Fibroblast of skin of scalp (primary cell): ENCODE data around the gene ALDH7A1.
"Not testable (repeated sequence)": the region's sequence is repeated elsewhere in the genome, so short reads cannot be mapped to it uniquely, and the experiment has no call there.

ENCODE experiments used
- DNase-seq: peaks from one replicate; pipeline ENCODE4 v3.0.0-alpha.2; 2013

The ALDH7A1 gene

DNA sequence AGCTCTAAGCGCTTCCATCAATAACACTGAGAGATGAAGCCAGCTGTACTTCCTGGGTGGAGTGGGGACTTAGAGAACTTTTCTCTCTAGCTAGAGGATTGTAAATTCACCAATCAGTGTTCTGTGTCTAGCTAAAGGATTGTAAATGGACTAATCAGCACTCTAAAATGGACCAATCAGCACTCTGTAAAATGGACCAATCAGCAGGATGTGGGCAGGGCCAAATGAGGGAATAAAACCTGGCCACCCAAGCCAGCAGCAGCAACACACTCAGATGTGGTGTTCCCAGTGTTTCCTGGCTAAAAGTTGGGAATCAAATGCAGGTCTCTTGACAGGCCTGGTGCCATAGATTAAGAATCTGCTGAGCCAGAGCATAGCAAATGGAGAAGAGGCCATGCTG lies 60.5 kb downstream of the ALDH7A1 start:
- DNase-seq: no peak

DNA sequence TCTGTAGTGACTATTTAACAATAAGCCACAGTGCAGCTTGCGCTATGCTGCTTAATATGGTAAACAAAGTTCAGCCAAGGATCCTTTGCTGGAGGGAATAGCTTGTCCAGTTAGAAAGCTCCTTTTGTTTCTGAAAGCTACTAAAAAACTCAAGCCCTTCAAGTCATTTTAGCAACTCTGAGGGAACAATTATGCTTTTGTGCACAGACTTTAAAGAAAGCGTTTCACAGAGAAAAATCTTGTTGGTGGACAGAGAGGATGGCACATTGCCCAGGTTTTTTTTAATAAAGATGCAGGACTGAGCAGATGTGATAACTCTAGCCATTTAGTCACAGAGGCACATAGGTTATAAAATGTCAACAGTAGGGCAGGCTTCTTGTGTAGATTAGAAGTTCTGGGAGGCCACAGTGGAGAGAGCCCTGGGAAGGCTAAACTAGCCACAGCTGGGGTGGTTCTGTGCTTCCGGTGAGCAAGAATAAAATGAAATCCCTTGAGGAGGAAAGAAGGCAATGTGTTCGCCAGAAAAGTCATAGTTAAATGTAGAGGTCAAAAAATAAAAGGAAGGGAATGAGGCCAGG lies 63.4 kb downstream of the ALDH7A1 start:
- DNase-seq: peak; percentile 42

GRCh38 chr5:126527892-126528291 lies 67.1 kb downstream of the ALDH7A1 start:
- peak; percentile 67 for DNase-seq

GRCh38 chr5:126527158-126527557 lies 67.9 kb downstream of the ALDH7A1 start:
- DNase-seq: no peak

- DNase-seq: no peak
These were observed 68.5 kb downstream of the ALDH7A1 start for GRCh38 chr5:126526493-126526892.

GRCh38 chr5:126525630-126526245 lies 69.3 kb downstream of the ALDH7A1 start:
- peak; percentile 19 for DNase-seq

DNA sequence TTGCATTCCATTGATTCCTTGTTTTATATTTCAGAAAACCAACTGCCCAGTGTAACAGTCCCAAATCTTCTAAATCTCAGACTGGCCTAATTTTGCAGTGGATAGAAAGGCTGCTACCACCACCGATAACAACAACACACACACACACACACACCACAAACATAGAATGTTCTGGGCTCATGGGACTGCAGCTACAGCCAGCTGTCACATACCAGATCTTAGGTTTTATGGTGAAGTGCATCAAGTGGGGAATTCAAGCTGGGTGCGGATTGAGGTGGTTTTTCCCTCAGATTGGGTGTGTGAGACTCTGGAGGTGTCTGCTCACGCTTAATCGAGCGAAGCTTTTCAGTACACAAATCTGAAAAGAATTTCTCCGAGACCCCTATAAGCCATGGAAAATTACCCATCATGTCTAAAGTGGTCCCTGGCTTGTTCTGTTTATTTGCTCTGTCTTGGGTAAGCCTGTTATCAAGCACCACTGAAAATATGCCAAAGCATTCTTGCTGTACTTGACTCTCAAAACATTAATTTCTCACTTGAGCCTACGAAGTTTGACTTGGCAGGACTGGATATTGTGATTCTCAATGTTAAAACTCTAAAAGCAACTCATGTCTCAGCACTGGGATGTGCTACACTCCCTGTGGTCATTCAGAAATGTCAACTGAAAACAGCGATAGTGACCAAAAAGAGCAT lies 71.1 kb downstream of the ALDH7A1 start:
- DNase-seq: peak; percentile 5

DNA sequence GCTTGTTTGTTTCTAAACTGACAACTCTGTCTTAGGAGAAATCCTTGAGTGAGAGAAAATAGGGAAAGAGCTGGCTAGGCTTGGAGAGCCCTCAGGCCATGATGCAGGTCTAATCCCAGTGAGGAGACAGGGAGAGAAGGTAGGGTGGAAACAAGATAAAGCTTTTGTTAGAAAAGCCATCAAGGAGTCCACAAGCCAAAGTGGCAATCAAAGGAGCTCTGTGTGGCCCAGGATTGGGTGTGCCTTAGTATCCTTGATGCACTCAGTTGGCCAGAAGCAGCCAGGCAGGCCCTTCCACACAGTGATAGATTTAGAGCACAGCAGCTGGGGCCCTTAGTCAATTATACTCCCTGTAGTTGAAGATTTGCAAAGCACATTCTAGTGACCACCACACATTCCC lies 73.9 kb downstream of the ALDH7A1 start:
- DNase-seq: no peak

DNA sequence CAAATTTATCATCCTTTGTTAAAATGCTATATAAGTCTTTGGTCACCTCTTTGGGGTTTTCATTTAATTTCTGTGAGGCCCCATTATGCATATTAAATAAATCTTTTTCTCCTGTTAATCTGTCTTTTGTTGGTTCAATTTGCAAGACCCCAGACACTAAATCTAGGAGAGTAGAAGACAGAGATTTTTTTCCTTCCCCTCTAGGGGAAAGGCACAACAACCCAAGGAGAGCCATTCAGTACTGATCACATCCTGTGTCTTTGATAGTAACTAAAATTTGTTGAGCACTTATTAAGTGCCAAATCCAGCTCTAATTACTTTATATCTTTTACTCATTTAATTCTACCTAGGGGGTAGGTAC lies 74.4 kb downstream of the ALDH7A1 start:
- DNase-seq: no peak

DNA sequence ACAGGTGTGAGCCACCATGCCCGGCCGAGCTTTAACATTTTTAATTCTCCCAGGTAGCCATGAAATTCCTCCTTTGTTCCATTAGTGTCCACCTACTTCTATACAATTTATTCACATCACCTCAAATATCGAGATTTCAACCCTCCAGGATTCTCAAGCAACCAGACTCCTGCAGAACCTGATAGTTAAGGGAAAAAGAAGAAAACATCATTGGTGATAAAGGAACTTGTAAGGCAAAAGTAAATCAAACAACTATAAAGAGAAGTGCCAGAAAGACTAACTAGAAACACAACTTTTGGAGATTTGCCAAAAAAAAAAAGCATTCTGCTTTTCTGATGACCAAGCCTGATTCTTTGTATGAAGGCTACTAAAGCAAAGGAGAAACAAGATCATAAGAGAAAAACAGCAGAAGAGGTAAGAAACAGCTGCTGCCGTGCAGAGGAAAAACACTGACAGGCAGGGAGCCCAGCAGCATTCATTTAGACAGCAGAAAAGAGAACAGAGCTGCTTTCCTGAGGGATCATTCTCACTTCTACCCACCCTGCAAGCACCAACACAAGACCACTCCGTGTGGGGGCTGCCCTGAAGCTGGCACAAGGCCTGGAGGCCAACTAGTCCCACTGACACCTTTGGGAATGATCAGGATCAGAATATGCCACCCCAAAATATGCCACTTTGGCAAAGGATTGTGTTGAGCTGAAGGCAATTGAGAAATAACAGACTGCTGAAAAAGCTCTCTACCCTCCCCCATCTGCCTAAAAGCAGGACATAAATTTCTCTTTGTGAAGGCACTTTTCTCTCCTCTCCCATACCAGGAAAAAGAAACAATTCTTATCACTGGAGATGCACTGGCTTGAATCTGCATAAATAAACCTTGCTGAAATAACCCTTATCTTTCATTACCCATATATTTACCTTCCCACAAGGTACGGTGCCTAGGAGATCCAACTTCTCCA lies 75.1 kb downstream of the ALDH7A1 start:
- DNase-seq: peak; percentile 9

GRCh38 chr5:126519223-126519622 lies 75.8 kb downstream of the ALDH7A1 start:
- not testable (repeated sequence) for DNase-seq

DNA sequence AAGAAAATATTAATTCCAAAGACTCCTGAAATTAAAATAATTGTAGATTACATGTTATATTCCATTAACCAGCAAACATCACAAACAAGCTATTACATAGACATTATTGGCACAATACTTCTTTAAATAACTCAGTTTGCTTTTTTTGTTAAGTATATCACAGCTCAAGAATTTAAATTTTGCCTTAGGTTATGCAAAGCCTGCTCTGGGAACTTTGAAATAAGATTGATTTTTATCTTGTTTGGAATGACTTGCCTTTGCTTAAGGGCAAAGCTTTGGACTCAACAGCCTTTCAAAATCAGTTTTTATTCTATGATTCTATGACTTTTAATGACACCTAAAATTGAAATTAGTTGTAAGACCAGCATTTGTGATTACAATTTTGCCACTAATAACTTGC lies 78.2 kb downstream of the ALDH7A1 start:
- DNase-seq: no peak

GRCh38 chr5:126516133-126516532 lies 78.9 kb downstream of the ALDH7A1 start:
- DNase-seq: peak; percentile 21

DNA sequence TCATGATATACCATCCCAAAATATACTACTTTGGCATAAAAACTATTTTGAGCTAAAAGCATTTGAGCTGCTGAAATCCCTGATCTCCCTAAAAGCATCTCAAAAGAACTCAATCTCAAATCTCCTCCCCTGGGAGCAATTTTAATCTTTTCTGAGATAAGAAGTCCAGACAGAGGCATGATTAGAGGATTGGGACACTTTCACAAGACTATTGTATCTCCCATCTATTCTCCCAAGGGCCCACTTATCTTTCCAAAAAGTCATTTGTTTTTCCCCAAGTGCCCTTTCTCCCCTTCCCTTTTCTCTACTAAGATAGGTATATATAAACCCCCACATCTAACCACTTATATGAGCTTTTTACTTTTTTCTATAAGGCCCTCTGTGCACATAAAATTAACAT lies 79.7 kb downstream of the ALDH7A1 start:
- DNase-seq: peak; percentile 13

GRCh38 chr5:126514558-126515141 lies 80.4 kb downstream of the ALDH7A1 start:
- no peak for DNase-seq

DNA sequence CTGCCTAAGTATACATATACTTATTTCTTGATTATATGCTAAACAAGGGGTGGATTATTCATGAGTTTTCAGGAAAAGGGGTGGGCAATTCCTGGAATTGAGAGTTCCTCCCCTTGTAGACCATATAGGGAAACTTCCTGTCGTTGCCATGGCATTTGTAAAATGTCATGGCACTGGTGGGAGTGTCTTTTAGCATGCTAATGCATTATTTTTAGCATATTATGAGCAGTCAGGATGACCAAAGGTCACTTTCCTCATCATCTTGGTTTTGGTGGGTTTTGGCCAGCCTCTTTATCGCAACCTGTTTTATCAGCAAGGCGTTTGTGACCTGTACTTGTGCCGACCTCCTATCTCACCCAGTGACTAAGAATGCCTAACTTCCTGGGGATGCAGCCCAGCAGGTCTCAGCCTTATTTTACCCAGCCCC lies 80.9 kb downstream of the ALDH7A1 start:
- DNase-seq: peak; percentile 35

DNA sequence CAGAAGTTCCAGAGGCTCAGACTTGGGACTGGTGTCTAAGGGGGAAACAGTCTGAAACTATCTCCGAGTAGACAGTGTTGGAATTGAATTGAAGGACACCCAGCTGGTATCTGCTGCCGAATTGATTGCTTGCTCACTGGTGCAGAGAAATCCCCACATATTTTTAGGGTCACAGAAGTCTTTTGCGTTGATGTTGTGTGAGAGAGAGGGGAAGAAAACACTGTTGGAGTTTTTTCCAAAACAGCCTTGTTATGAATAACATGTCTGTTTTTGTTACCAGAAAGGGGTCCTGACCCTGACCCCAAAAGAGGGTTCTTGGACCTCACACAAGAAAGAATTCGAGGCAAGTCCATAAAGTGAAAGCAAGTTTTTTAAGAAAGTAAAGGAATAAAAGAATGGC lies 81.3 kb downstream of the ALDH7A1 start:
- DNase-seq: no peak

DNA sequence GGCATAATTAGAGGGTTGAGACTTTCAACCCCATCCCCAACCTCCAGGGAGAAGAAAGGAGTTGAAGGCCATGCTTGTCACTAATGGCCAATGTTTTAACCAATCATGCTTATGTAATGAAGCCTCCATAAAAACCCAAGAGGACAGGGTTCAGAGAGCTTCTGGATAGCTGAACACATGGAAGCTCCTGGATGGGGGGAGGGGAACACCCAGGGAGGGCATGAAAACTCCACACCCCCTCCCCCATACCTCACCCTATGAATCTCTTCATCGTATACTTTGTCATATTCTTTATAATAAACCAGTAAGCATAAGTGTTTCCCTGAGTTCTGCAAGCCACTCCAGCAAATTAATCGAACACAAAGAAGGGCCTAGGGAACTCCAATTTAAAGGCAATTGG lies 81.7 kb downstream of the ALDH7A1 start:
- no peak for DNase-seq

GRCh38 chr5:126512451-126512850 lies 82.6 kb downstream of the ALDH7A1 start:
- no peak for DNase-seq

DNA sequence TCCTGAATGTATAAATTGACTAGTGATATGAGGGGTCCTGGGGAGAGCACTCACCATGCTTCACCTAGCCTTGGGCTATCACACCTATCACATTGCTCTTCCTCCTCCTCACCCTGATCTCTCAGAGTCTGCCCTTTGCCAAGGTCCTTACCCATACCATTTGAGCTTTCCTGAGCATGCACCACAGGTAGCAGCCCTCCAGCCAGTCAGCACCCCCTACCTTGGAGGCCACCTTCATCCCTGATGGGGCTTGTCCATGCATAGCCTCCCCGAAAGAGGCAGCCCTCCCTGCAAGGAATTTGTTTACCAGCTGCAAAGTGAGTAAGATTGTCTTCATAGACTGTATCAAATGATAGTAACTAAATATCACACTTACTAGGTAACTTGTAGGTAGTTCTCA lies 83.1 kb downstream of the ALDH7A1 start:
- DNase-seq: no peak

- DNase-seq: no peak
These were observed 85.7 kb downstream of the ALDH7A1 start for GRCh38 chr5:126509339-126509738.

DNA sequence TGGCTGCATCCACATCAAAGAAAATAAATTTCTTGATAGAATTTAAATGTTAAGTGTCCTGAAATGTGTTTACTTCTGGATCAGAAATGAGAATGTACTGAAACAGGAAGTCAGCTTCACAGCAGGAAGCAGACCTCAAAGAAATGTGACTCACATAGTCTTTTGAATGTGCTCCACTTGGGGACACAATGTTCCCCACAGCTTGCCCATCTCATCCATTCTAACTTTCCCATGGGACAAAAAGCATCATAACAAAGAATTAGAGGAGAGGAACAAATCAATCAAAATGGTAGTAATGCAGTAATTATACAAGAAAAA lies 86.1 kb downstream of the ALDH7A1 start:
- DNase-seq: peak; percentile 58
